Testis (tissue), 2 donors: ENCODE data around the gene LRRC43.

Experiments
- CTCF ChIP-seq, 3 experiments: fragments of 450-650 bp in 2 of 3; fragments of 200-600 bp in 1 of 3; sonication (generic) in 1 of 3; IDR thresholded peaks; one replicate each; pipeline ENCODE4 v1.5.1; 2016 to 2019; ENCODE audit warnings: antibody characterized with exemption in 3 of 3, mild to moderate bottlenecking in 2 of 3, moderate library complexity in 1 of 3
- POLR2A ChIP-seq: fragments of 450-650 bp; IDR thresholded peaks from one replicate; pipeline ENCODE4 v1.6.1; 2017; ENCODE audit warnings: antibody characterized with exemption, mild to moderate bottlenecking, moderate library complexity

- no peak for TF ChIP-seq CTCF (IDR thresholded peaks at IDR 0.05)
- no peak for TF ChIP-seq POLR2A
These were observed 37.2 kb upstream of the LRRC43 start for GRCh38 chr12:122145505-122146330.
